Liver (tissue), 9 donors: ENCODE results near the gene ZNF627. TPM values are rescaled to one million over a fixed set of nuclear protein-coding genes. Genes with fewer than 3 reads are reported as not detected.

Source experiments
- DNase-seq: peaks from one replicate; pipeline ENCODE4 v3.0.0-alpha.2; 2017; ENCODE audit warnings: low spot score
- H3K27ac ChIP-seq, 2 donors: one replicate each; pipeline ENCODE4 v1.7.0; 2013; ENCODE audit warnings: inconsistent platforms in 2 of 2, low read length in 2 of 2, control low read depth in 1 of 2, low read depth in 1 of 2, mild to moderate bottlenecking in 1 of 2
- H3K27me3 ChIP-seq, 4 donors: one replicate each; pipeline versions ENCODE4 v1.6.1 to v1.7.0; 2013; ENCODE audit warnings: low read length in 3 of 4, inconsistent platforms in 1 of 4, mild to moderate bottlenecking in 1 of 4, moderate library complexity in 1 of 4; ENCODE audit not compliant: control insufficient read depth in 4 of 4, insufficient read depth in 4 of 4
- H3K36me3 ChIP-seq, 4 donors: one replicate each; pipeline versions ENCODE4 v1.6.1 to v1.7.0; 2013; ENCODE audit warnings: low read length in 3 of 4, mild to moderate bottlenecking in 3 of 4, low read depth in 1 of 4, moderate library complexity in 1 of 4; ENCODE audit not compliant: control insufficient read depth in 4 of 4, insufficient read depth in 3 of 4
- H3K4me1 ChIP-seq, 4 donors: one replicate each; pipeline versions ENCODE4 v1.6.1 to v1.7.0; 2013; ENCODE audit warnings: low read length in 3 of 4, mild to moderate bottlenecking in 3 of 4, moderate library complexity in 1 of 4; ENCODE audit not compliant: control insufficient read depth in 4 of 4, insufficient read depth in 4 of 4
- H3K4me3 ChIP-seq, 3 donors: one replicate each; pipeline versions ENCODE4 v1.6.1 to v1.7.0; 2013; ENCODE audit warnings: low read length in 3 of 3, control low read depth in 1 of 3, low read depth in 1 of 3, mild to moderate bottlenecking in 1 of 3
- H3K9ac ChIP-seq, 2 donors: one replicate each; pipeline ENCODE4 v1.7.0; 2013; ENCODE audit warnings: low read length in 2 of 2, mild to moderate bottlenecking in 2 of 2, moderate library complexity in 2 of 2, control low read depth in 1 of 2, low read depth in 1 of 2
- H3K9me3 ChIP-seq, 4 donors: one replicate each; pipeline versions ENCODE4 v1.6.1 to v1.7.0; 2013; ENCODE audit warnings: low read length in 3 of 4; ENCODE audit not compliant: control insufficient read depth in 4 of 4
- ATF3 ChIP-seq: IDR thresholded peaks from 2 replicates; pipeline ENCODE4 v1.6.1; 2016; ENCODE audit warnings: antibody characterized with exemption
- CTCF ChIP-seq: fragments of 150-350 bp; IDR thresholded peaks from 2 replicates; pipeline ENCODE4 v1.5.1; 2017; ENCODE audit warnings: improper control_type of control experiment, low read depth, low read length; ENCODE audit not compliant: missing input control
- EGR1 ChIP-seq, 2 donors: IDR thresholded peaks; 2 replicates each; pipeline ENCODE4 v1.6.1; 2016 to 2018; ENCODE audit warnings: antibody characterized with exemption in 2 of 2, low read depth in 2 of 2
- FOXA1 ChIP-seq: IDR thresholded peaks from 2 replicates; pipeline ENCODE4 v1.6.1; 2016; ENCODE audit warnings: antibody characterized with exemption
- FOXA2 ChIP-seq: IDR thresholded peaks from 2 replicates; pipeline ENCODE4 v1.6.1; 2016; ENCODE audit warnings: antibody characterized with exemption
- GABPA ChIP-seq, 2 donors: IDR thresholded peaks in 1 of 2; conservative IDR thresholded peaks in 1 of 2; 2 replicates each; pipeline ENCODE4 v1.6.1; 2016; ENCODE audit warnings: antibody characterized with exemption in 2 of 2, mild to moderate bottlenecking in 1 of 2, moderate library complexity in 1 of 2
- HNF4A ChIP-seq, 2 donors: conservative IDR thresholded peaks; 2 replicates each; pipeline ENCODE4 v1.6.1; 2016; ENCODE audit warnings: antibody characterized with exemption in 2 of 2, mild to moderate bottlenecking in 2 of 2
- HNF4G ChIP-seq: IDR thresholded peaks from 2 replicates; pipeline ENCODE4 v1.6.1; 2016; ENCODE audit warnings: antibody characterized with exemption
- JUND ChIP-seq, 2 donors: IDR thresholded peaks; 2 replicates each; pipeline ENCODE4 v1.6.1; 2016; ENCODE audit warnings: antibody characterized with exemption in 2 of 2
- MAX ChIP-seq: IDR thresholded peaks from 2 replicates; pipeline ENCODE4 v1.6.1; 2016; ENCODE audit warnings: antibody characterized with exemption
- NR2F2 ChIP-seq: IDR thresholded peaks from 2 replicates; pipeline ENCODE4 v1.6.1; 2016; ENCODE audit warnings: antibody characterized with exemption
- RAD21 ChIP-seq, 2 donors: IDR thresholded peaks; 2 replicates each; pipeline ENCODE4 v1.6.1; 2016; ENCODE audit warnings: antibody characterized with exemption in 2 of 2, mild to moderate bottlenecking in 2 of 2
- REST ChIP-seq: IDR thresholded peaks from 2 replicates; pipeline ENCODE4 v1.6.1; 2016; ENCODE audit warnings: antibody characterized with exemption, mild to moderate bottlenecking
- RXRA ChIP-seq, 2 donors: IDR thresholded peaks; 2 replicates each; pipeline ENCODE4 v1.6.1; 2017 to 2018; ENCODE audit warnings: antibody characterized with exemption in 2 of 2, mild to moderate bottlenecking in 1 of 2
- SP1 ChIP-seq: IDR thresholded peaks from 2 replicates; pipeline ENCODE4 v1.6.1; 2018; ENCODE audit warnings: antibody characterized with exemption, mild to moderate bottlenecking
- TAF1 ChIP-seq: conservative IDR thresholded peaks from 2 replicates; pipeline ENCODE4 v1.6.1; 2016; ENCODE audit warnings: antibody characterized with exemption, mild to moderate bottlenecking
- YY1 ChIP-seq: IDR thresholded peaks from 2 replicates; pipeline ENCODE4 v1.6.1; 2016; ENCODE audit warnings: antibody characterized with exemption, mild to moderate bottlenecking
- ZBTB33 ChIP-seq: IDR thresholded peaks from 2 replicates; pipeline ENCODE4 v1.6.1; 2016; ENCODE audit warnings: antibody characterized with exemption
- WGBS: extraction: QIAGEN DNeasy Blood & Tissue Kit; methylation state at CpG from one replicate; pipeline ENCODE4 v1.1.7; 2013; 5-methylcytosine and 5-hydroxymethylcytosine counted together
- polyA plus RNA-seq, 2 donors: library from polyadenylated mRNA; stranded (reverse) in 1 of 2; unstranded in 1 of 2; fragments of 200-250 nt in 1 of 2; fragments of >200 nt in 1 of 2; fragmentation: Nextera tagmentation in 1 of 2; extraction: Ambion mirVana in 1 of 2; gene quantifications; one replicate each; pipeline versions ENCODE4 v1.2.1 to v1.2.3, GENCODE V29; 2013 to 2015
- total RNA-seq, 2 donors: library from RNA; depleted of rRNA; stranded (reverse); fragments of >200 nt; gene quantifications; one replicate each; pipeline ENCODE4 v1.2.3, GENCODE V29; 2014
- donor health status: healthy.
- donor health status: healthy.
- donor health status: healthy.
- donor health status: healthy.
- donor health status: healthy.

Gene ZNF627
- total and polyA plus RNA-seq, 4 donors, result 3.2 to 9.6 (median 5.4) TPM

GRCh38 chr19:11556634-11557420, 40.5 kb upstream of the ZNF627 start:
- Histone ChIP-seq H3K36me3 (peaks cover 4 to 27% (median 6%) of the 10 kb centered on the region in 4 donors), H3K4me1 (peaks cover 4 to 23% (median 14%) of the 10 kb centered on the region in 4 donors), H3K9ac (no peak overlapping the region), H3K27me3 (no peaks in the 10 kb centered on the region), H3K9me3 (no peaks in the 10 kb centered on the region), H3K4me3 (no peak overlapping the region), H3K27ac (no peak overlapping the region)
- no peak for TF ChIP-seq HNF4A (conservative IDR thresholded peaks at IDR 0.05)
- no peak for TF ChIP-seq MAX
- TF ChIP-seq SP1, result no peak
- TF ChIP-seq YY1, result no peak
- DNase-seq, result no peak
- WGBS, result 92% methylated on average over 4 of the region's 4 CpGs

- peak within 1 kb of the TSS; percentile 47 to 80 for H3K27ac ChIP-seq
- peaks cover 4 to 23% (median 14%) of the 10 kb centered on the region in 4 donors for H3K4me1 ChIP-seq
- H3K27me3 ChIP-seq, result no peaks in the 10 kb centered on the region
- H3K9ac ChIP-seq, result peak within 1 kb of the TSS; percentile 77 to 81
- peak; percentile 96 for DNase-seq
- WGBS, result 4% methylated on average over 57 of the region's 57 CpGs
- H3K9me3 ChIP-seq, result no peaks in the 10 kb centered on the region
- H3K4me3 ChIP-seq, result peak within 1 kb of the TSS; percentile 75 to 99 (median 96)
- H3K36me3 ChIP-seq, result peaks cover 0 to 9% (median 0%) of the 10 kb centered on the region in 4 donors
- TF ChIP-seq YY1, result peak; percentile 86
- peak; percentile 35 for TF ChIP-seq TAF1
- no peak for TF ChIP-seq CTCF
- TF ChIP-seq FOXA1, result peak; percentile 84
- TF ChIP-seq FOXA2, result peak; percentile 91
- TF ChIP-seq ATF3, result no peak
- TF ChIP-seq NR2F2, result no peak
- TF ChIP-seq ZBTB33, result no peak
- TF ChIP-seq REST, result peak; percentile 71
- TF ChIP-seq RAD21 (IDR thresholded peaks at IDR 0.05), result peak; percentile 32 to 50
- TF ChIP-seq SP1, result peak; percentile 62
- TF ChIP-seq MAX, result no peak
- TF ChIP-seq EGR1 (IDR thresholded peaks at IDR 0.05; ENCODE audit: low read depth in 2 of 2), result peak; percentile 61 to 70
- TF ChIP-seq HNF4G, result no peak
- TF ChIP-seq HNF4A (conservative IDR thresholded peaks at IDR 0.05), result no peak
- TF ChIP-seq RXRA (IDR thresholded peaks at IDR 0.05), result peak in 1 of 2 donors; percentile 11
- peak; percentile 91 to 98 for TF ChIP-seq GABPA (IDR thresholded peaks at IDR 0.05 in 1 of 2, conservative IDR thresholded peaks at IDR 0.05 in 1 of 2)
- no peak for TF ChIP-seq JUND (IDR thresholded peaks at IDR 0.05)
Measured at GRCh38 chr19:11558881-11559828, 38.1 kb upstream of the ZNF627 start, which contains the start of gene ELOF1. ELOF1 (minus strand) TSS chr19:11559230; CDS start chr19:11554347, 4,883 bp downstream.
